Stimulated activated CD4-positive, alpha-beta T cell treated with anti-CD3 and anti-CD28 coated beads, Interleukin-15, amount 100 ng/mL, for 1 hour (primary cell): ENCODE data around the gene OR5J2.
"Not testable (repeated sequence)": the region's sequence is repeated elsewhere in the genome, so short reads cannot be mapped to it uniquely, and the experiment has no call there.

Experiments used
- DNase-seq, 2 donors: peaks; one replicate each; pipeline ENCODE4 v3.0.0-alpha.2; 2020; ENCODE audit warnings: low read depth in 1 of 2, low spot score in 1 of 2

Gene OR5J2

GRCh38 chr11:56176318-56176717, at the start of gene OR5J2:
Gene OR5J2 (plus strand): TSS chr11:56176618. CDS start chr11:56176618, 0 bp downstream.
- no peak for DNase-seq

DNA sequence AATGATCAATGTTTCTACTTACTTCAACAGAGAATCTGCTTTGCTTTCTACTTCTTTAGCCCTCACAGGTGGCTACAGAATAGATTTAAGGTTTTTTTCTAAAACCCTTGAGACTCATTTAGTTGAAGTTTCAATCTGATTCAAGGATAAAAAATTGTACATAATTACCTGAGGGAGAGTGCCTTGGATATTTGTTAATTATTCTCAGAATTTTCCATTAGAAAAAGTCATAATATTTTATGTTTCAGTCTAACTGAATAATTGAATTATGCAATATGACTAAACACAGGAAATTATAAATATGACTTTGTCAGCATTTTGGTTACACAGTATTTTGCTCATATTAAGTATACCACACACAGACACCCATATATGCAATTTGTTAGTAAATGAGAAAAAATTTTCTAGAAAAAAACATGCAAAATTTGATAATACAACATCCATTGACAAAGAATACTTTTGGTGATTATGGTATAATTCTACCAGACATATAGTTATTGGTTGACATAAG, 36.2 kb upstream of the OR5J2 start, which contains the start of gene OR8J3:
OR8J3 (minus strand) TSS at position 51 of the 511 bp plus-strand sequence. CDS start 2,483 bp downstream, outside the sequence.
- DNase-seq, result no peak

DNA sequence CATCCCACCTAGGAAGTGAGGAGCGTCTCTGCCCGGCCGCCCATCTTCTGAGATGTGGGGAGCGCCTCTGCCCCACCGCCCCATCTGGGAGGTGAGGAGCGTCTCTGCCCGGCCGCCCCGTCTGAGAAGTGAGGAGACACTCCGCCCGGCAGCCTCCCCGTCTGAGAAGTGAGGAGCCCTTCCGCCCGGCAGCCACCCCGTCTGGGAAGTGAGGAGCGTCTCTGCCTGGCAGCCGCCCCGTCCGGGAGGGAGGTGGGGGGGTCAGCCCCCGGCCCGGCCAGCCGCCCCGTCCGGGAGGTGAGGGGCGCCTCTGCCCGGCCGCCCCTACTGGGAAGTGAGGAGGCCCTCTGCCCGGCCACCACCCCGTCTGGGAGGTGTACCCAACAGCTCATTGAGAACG, 32.7 kb upstream of the OR5J2 start:
- not testable (repeated sequence) for DNase-seq

DNA sequence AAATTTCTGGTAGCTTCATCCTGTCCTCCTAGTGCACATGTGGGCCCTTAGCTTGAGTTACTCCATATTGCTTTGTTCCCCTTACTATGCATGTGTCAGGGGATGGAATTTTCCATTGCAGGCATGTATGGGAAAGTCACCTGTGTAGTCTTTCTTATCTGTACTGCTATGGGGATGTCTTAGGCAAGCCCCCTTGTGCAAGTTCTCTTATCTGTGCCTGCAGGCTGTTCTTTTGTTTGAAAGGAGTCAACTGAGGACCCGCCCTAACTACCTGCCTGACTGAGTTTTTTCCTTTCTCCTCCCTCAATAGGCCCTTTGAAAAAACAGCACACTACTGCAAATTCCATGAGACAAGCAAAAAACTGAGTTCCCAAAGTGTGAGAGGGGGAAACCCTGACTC, 25.0 kb upstream of the OR5J2 start:
- no peak for DNase-seq

DNA sequence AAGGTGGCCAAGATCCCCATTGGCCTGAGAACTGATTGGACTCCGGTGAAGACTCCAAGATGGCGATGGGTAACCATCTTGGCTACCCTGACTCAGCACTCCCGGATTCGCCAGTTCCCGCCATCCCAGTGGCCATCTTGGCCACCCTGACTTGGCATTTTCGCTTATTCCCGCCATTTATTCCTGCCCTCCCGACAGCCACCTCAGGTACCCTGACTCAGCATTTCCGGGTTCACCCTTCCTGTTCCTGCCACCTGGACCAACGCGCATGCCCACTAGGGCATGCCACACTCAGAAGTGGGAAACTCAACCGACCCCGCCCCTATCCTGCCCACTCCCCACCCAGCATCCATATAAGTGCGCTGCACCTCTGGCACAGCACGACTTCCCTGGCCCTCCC, 24.1 kb upstream of the OR5J2 start:
- no peak for DNase-seq

- DNase-seq, result no peak
These were observed 16.2 kb upstream of the OR5J2 start, which contains the start of gene OR8K5 for GRCh38 chr11:56160217-56160616. Gene OR8K5 (minus strand): TSS chr11:56160317. CDS start chr11:56160317, 0 bp downstream.

- DNase-seq, result no peak
These were observed 12.6 kb upstream of the OR5J2 start for GRCh38 chr11:56163804-56164203.

DNA sequence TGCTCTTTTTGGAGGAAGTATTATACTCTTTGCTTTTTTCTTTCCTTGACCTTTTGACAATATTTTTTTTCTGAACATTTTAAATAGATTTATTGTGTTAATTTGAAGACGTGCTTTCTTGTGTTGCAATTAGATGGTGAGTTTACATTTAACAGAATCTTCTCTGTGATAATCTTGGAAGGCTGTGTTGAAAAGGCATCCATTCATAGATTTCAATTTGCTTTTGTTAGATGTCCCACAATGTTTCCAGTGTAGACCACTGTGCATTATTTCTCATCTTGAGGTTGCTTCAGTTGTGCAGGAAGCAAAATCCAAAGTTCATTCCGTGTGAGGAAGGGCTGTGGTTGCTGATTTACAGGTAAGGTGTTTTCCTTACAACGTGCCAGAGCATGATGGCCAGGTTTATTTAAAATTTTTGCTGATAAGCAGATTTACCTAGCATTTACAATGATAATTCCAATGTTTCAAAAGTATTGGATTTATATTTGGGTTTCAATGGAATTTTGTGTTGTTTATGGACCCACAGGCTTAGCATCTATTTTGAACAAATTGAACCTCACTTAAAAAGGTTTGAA, 4.1 kb upstream of the OR5J2 start:
- no peak for DNase-seq

DNA sequence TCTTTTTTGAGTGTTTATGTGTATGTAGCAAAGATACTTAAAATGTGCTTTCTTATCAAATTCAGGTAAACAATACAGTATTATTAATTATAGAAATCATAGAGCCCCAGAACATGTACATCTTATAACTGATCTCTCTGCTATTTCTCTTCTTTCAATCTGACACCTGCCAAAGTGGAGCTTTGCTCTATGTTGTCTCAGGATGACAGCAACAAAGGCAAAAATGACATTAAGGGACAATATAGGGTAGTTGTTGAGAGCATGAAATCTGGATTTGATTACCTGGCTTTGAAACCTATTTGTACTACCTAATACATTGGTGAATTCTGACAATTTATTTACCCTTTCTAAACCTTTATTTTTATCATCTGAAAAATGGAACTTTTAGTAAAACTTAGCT, 7.0 kb downstream of the OR5J2 start:
- no peak for DNase-seq

DNA sequence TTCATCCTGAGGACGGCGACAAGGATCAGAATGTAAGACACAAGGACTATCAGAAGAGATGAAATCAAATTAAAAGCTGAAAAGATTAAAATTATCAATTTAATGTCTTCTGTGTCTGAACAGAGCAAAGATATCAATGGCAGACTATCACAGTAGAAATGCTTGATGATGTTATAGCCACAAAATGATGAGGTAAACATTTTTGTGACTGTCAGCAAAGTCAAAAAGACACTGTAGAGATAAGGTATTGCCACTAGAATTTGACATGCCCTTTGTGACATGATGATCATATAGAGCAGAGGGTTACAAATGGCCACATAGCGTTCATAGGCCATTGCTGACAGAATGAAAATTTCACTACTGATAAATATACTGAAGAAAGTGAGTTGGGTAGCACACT, 12.2 kb downstream of the OR5J2 start:
- no peak for DNase-seq

DNA sequence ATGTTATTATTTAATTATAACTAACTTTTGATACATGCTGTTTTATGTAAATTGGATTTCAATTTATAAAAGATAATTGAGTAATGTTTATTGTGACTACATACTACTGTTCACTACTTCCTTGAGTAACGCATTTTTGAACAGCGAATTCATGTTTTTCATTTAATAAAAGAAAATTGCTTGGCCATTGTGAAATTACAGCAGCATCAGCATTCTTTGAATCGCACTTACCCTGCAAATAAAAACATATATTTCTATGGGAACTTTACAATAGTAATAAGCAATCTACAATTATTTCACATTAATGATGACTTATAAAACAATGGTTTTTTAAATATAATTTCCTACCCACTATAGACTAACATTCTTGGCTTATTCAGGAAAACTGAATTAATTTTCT, 20.3 kb downstream of the OR5J2 start:
- no peak for DNase-seq

- no peak for DNase-seq
These were observed 20.9 kb downstream of the OR5J2 start for GRCh38 chr11:56197367-56197766.

DNA sequence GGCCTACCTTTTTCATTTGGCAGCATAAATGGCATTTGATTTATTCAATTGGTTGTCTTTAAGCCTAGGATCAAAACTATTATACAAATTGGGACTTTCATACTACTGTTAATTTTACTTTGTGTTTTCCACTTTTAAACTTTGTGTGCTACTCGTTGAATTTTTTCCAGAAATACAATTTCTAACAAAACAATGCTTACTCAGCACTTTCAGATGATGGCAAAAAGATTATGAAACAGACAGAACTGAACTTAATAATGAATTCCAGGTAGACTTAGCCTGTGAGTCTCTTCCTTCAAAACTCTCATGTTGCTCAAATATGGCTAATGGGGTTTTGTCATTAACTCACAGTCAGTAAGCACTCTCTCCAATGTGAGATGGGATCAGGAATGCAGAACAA, 31.4 kb downstream of the OR5J2 start:
- no peak for DNase-seq

DNA sequence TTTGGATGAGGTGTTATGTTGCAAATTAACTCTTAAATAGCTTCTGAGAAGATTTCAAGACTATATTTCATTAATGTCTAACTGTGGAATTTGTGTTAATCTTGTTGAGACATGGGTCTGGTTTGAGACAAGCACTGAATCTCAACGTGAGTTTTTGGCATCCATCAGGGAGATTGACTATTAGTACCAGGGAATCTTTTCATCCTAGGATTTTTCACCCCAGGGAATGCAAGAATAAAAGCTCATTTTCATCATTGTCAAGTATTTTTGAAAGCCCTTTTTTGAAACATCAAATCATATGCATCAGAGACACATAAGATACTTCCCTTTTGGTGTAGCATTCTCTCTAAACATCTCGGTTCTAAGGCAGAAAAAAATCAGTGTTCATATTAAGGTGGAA, 38.1 kb downstream of the OR5J2 start:
- DNase-seq, result no peak

DNA sequence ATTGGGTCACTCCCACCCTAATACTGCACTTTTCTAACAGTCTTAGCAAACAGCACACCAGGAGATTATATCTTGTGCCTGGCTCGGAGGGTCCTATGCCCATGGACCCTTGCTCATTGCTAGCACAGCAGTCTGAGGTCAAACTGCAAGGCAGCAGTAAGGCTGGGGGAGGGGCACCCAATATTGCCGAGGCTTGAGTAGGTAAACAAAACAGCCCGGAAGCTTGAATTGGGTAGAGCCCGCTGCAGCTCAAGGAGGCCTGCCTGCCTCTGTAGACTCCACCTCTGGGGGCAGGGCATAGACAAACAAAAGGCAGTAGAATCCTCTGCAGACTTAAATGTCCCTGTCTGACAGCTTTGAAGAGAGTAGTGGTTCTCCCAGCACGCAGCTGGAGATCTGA, 43.3 kb downstream of the OR5J2 start:
- not testable (repeated sequence) for DNase-seq
